HEK293 (cell line): ENCODE data around the gene GSN.
A peak's percentile ranks its signal among the peaks of the same experiment; 100 is the strongest.

Experiments
- CTCF ChIA-PET: fragments of 350-600 bp; formaldehyde crosslinking; extraction: SDS; loops from one replicate; lab custom pipeline; 2021; ENCODE audit warnings: antibody characterized with exemption; lab: Yijun Ruan, JAX
- POLR2A ChIA-PET: fragments of 300-600 bp; formaldehyde crosslinking; extraction: SDS; loops from one replicate; lab custom pipeline; 2020; ENCODE audit warnings: antibody characterized with exemption, inconsistent platforms; lab: Yijun Ruan, JAX
- H3K27ac ChIP-seq: fragments of 200-500 bp; sonication (Bioruptor generic); 2 replicates; pipeline ENCODE4 v1.5.1; 2014; ENCODE audit warnings: low read depth, low read length, control low read depth, inconsistent platforms; ENCODE audit errors: extremely low read depth
- H3K36me3 ChIP-seq, 2 experiments: fragments of 200-500 bp in 1 of 2; sonication (Bioruptor generic) in 1 of 2; 1 replicate in 1 of 2; 2 replicates in 1 of 2; pipeline ENCODE4 v1.5.1; 2014 to 2017; ENCODE audit warnings: inconsistent platforms in 2 of 2, low read length in 2 of 2; ENCODE audit not compliant: control insufficient read depth in 2 of 2, insufficient read depth in 1 of 2
- H3K4me1 ChIP-seq: fragments of 200-500 bp; sonication (Bioruptor generic); 2 replicates; pipeline ENCODE4 v1.5.1; 2014; ENCODE audit warnings: mild to moderate bottlenecking, low read length, inconsistent platforms; ENCODE audit not compliant: control insufficient read depth, insufficient read depth
- H3K4me3 ChIP-seq: 2 replicates; pipeline ENCODE4 v1.5.1; 2011; ENCODE audit warnings: low read depth, mild to moderate bottlenecking, control low read depth, low read length, moderate library complexity
- H3K9me3 ChIP-seq: fragments of 200-500 bp; sonication (Bioruptor generic); 2 replicates; pipeline ENCODE4 v1.5.1; 2014; ENCODE audit warnings: low read depth, low read length, inconsistent platforms; ENCODE audit not compliant: control insufficient read depth, insufficient read depth
- BCL11B ChIP-seq: fragments of 450-650 bp; formaldehyde crosslinking; IDR thresholded peaks from 2 replicates; pipeline ENCODE4 v1.5.1; 2016; ENCODE audit warnings: low read depth, missing biosample characterization, missing genetic modification characterization
- SCRT1 ChIP-seq: fragments of 450-650 bp; formaldehyde crosslinking; IDR thresholded peaks from 2 replicates; pipeline ENCODE4 v1.5.1; 2016; ENCODE audit warnings: missing biosample characterization, missing genetic modification characterization, borderline replicate concordance
- ZFP69B ChIP-seq: fragments of 450-650 bp; formaldehyde crosslinking; IDR thresholded peaks from 2 replicates; pipeline ENCODE4 v1.5.1; 2016; ENCODE audit warnings: missing biosample characterization, missing genetic modification characterization
- ZNF132 ChIP-seq: fragments of 450-650 bp; formaldehyde crosslinking; IDR thresholded peaks from 2 replicates; pipeline ENCODE4 v1.5.1; 2017; ENCODE audit warnings: missing biosample characterization, missing genetic modification characterization, borderline replicate concordance
- ZNF302 ChIP-seq: fragments of 450-650 bp; formaldehyde crosslinking; IDR thresholded peaks from 2 replicates; pipeline ENCODE4 v1.5.1; 2016; ENCODE audit warnings: missing biosample characterization, missing genetic modification characterization, low read depth
- ZNF391 ChIP-seq: fragments of 450-650 bp; formaldehyde crosslinking; IDR thresholded peaks from 2 replicates; pipeline ENCODE4 v1.5.1; 2016; ENCODE audit warnings: low read depth, missing biosample characterization, missing genetic modification characterization, borderline replicate concordance
- ZNF571 ChIP-seq: fragments of 450-650 bp; formaldehyde crosslinking; IDR thresholded peaks from 2 replicates; pipeline ENCODE4 v1.5.0; 2017; ENCODE audit warnings: missing biosample characterization, missing genetic modification characterization
- ZNF626 ChIP-seq: fragments of 450-650 bp; sonication (Bioruptor Pico); formaldehyde crosslinking; IDR thresholded peaks from 2 replicates; pipeline ENCODE4 v1.5.1; 2018; ENCODE audit warnings: missing biosample characterization, missing genetic modification characterization, inconsistent platforms
- ZSCAN30 ChIP-seq: fragments of 450-650 bp; IDR thresholded peaks from 2 replicates; pipeline ENCODE4 v1.5.1; 2018; ENCODE audit warnings: missing biosample characterization, mild to moderate bottlenecking, missing genetic modification characterization, moderate library complexity
- TF ChIP-seq, protein P1 (sequence below): fragments of 450-650 bp; formaldehyde crosslinking; IDR thresholded peaks from 2 replicates; pipeline ENCODE4 v1.5.1; 2016; ENCODE audit warnings: missing biosample characterization, missing genetic modification characterization, borderline replicate concordance
- TF ChIP-seq, protein P2 (sequence below): fragments of 450-650 bp; formaldehyde crosslinking; IDR thresholded peaks from 2 replicates; pipeline ENCODE4 v1.5.1; 2016; ENCODE audit warnings: missing biosample characterization, missing genetic modification characterization
- TF ChIP-seq, protein P3 (sequence below): fragments of 450-650 bp; formaldehyde crosslinking; IDR thresholded peaks from 2 replicates; pipeline ENCODE4 v1.5.1; 2016; ENCODE audit warnings: missing biosample characterization, missing genetic modification characterization, borderline replicate concordance

The GSN gene

DNA sequence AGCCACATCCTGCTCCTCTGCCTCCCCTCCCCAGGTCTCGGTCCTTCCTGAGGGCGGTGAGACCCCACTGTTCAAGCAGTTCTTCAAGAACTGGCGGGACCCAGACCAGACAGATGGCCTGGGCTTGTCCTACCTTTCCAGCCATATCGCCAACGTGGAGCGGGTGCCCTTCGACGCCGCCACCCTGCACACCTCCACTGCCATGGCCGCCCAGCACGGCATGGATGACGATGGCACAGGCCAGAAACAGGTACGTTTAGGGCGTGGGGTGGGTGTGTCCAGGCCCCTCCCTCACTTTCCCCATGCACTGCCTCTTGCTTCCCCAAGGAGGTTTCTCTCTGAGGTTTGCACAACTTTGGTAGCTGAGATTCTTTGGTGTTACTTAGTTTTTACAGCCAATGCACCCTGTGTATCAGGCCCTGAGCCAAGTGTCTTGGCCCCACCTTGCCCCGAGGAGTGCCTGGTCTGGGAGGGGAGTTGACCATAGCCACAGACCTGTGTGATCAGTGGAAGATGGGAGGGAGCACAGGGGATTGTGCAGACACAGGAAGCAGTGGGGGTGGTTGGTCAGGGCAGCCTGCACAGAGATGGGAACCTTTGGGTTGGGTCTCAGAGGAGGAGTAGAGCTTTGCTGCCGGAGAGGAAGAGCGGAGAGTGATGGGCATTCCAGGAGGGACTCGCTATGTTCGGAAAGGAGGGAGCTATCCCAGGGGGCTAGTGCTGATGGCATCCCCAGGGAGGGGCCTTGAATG lies 50.8 kb downstream of the GSN start:
- ChIA-PET CTCF (interaction anchor here (0.5 to 7.5 kb wide), 48 partner anchors 9 to 570 kb away, joined by 3 to 236 read pairs (median 8); partner anchors contain the start of genes GSN and RAB14), POLR2A (interaction anchor here (0.7 kb wide), 1 partner anchor 180 kb away, joined by 4 read pairs; no protein-coding TSS in a partner anchor)
- peaks cover 0 to 29% of the 10 kb centered on the region in 2 experiments; a peak in 1 of 3 replicates for H3K36me3 ChIP-seq
- no peak overlapping the region for H3K27ac ChIP-seq
- H3K9me3 ChIP-seq: no peaks in the 10 kb centered on the region
- TF ChIP-seq, protein P1, sequence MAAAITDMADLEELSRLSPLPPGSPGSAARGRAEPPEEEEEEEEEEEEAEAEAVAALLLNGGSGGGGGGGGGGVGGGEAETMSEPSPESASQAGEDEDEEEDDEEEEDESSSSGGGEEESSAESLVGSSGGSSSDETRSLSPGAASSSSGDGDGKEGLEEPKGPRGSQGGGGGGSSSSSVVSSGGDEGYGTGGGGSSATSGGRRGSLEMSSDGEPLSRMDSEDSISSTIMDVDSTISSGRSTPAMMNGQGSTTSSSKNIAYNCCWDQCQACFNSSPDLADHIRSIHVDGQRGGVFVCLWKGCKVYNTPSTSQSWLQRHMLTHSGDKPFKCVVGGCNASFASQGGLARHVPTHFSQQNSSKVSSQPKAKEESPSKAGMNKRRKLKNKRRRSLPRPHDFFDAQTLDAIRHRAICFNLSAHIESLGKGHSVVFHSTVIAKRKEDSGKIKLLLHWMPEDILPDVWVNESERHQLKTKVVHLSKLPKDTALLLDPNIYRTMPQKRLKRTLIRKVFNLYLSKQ (tag by site-specific recombination): no peak
- TF ChIP-seq ZNF626: no peak
- TF ChIP-seq, protein P2, sequence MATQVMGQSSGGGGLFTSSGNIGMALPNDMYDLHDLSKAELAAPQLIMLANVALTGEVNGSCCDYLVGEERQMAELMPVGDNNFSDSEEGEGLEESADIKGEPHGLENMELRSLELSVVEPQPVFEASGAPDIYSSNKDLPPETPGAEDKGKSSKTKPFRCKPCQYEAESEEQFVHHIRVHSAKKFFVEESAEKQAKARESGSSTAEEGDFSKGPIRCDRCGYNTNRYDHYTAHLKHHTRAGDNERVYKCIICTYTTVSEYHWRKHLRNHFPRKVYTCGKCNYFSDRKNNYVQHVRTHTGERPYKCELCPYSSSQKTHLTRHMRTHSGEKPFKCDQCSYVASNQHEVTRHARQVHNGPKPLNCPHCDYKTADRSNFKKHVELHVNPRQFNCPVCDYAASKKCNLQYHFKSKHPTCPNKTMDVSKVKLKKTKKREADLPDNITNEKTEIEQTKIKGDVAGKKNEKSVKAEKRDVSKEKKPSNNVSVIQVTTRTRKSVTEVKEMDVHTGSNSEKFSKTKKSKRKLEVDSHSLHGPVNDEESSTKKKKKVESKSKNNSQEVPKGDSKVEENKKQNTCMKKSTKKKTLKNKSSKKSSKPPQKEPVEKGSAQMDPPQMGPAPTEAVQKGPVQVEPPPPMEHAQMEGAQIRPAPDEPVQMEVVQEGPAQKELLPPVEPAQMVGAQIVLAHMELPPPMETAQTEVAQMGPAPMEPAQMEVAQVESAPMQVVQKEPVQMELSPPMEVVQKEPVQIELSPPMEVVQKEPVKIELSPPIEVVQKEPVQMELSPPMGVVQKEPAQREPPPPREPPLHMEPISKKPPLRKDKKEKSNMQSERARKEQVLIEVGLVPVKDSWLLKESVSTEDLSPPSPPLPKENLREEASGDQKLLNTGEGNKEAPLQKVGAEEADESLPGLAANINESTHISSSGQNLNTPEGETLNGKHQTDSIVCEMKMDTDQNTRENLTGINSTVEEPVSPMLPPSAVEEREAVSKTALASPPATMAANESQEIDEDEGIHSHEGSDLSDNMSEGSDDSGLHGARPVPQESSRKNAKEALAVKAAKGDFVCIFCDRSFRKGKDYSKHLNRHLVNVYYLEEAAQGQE (tag by site-specific recombination): peak; percentile 42; the same call in 1 of the 2 replicates
- TF ChIP-seq ZNF302 (tag by site-specific recombination): no peak
- H3K4me3 ChIP-seq: no peak overlapping the region
- no peaks in the 10 kb centered on the region for H3K4me1 ChIP-seq

DNA sequence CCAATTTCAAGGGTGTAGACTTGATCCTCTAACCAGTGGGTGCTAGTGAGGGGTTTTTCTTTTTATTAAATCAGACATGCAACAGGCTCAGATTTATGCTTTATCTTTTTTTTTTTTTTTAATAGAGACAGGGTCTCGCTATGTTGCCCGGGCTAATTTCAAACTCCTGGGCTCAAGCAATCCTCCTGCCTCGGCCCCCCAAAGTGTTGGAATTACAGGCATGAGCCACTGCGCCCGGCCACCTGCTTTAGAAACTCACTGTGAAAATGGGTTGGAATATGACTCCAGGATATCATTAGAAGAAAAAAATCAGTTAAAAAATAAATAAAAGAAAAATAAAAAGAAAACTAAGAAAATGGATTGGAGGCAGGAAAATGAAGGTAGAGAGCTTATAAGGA lies 51.4 kb downstream of the GSN start:
- Histone ChIP-seq H3K4me3 (no peak overlapping the region), H3K27ac (no peak overlapping the region), H3K36me3 (peaks cover 0 to 31% of the 10 kb centered on the region in 2 experiments; a peak in 1 of 3 replicates), H3K4me1 (no peaks in the 10 kb centered on the region), H3K9me3 (no peaks in the 10 kb centered on the region)
- POLR2A ChIA-PET: interaction anchor here (0.5 to 1.0 kb wide), 6 partner anchors 9 to 333 kb away, joined by 3 to 4 read pairs (median 3); no protein-coding TSS in a partner anchor
- no peak for TF ChIP-seq ZNF391 (tag by site-specific recombination)
- no peak for TF ChIP-seq SCRT1 (tag by site-specific recombination)
- TF ChIP-seq ZNF571 (tag by site-specific recombination): no peak
- no peak for TF ChIP-seq ZFP69B
- TF ChIP-seq, protein P3, sequence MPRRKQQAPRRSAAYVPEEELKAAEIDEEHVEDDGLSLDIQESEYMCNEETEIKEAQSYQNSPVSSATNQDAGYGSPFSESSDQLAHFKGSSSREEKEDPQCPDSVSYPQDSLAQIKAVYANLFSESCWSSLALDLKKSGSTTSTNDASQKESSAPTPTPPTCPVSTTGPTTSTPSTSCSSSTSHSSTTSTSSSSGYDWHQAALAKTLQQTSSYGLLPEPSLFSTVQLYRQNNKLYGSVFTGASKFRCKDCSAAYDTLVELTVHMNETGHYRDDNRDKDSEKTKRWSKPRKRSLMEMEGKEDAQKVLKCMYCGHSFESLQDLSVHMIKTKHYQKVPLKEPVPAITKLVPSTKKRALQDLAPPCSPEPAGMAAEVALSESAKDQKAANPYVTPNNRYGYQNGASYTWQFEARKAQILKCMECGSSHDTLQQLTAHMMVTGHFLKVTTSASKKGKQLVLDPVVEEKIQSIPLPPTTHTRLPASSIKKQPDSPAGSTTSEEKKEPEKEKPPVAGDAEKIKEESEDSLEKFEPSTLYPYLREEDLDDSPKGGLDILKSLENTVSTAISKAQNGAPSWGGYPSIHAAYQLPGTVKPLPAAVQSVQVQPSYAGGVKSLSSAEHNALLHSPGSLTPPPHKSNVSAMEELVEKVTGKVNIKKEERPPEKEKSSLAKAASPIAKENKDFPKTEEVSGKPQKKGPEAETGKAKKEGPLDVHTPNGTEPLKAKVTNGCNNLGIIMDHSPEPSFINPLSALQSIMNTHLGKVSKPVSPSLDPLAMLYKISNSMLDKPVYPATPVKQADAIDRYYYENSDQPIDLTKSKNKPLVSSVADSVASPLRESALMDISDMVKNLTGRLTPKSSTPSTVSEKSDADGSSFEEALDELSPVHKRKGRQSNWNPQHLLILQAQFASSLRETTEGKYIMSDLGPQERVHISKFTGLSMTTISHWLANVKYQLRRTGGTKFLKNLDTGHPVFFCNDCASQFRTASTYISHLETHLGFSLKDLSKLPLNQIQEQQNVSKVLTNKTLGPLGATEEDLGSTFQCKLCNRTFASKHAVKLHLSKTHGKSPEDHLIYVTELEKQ (tag by site-specific recombination): no peak
- no peak for TF ChIP-seq ZSCAN30 (tag by site-specific recombination)
- no peak for TF ChIP-seq BCL11B
- TF ChIP-seq ZNF132: no peak
- CTCF ChIA-PET: interaction anchor here (0.5 to 7.5 kb wide), 77 partner anchors 10 to 580 kb away, joined by 3 to 236 read pairs (median 5); partner anchors contain the start of genes GSN and RAB14
